Measurements from ENCODE around the gene CAMK2D.

GRCh38 chr4:113482325-113482724, 279.2 kb downstream of the CAMK2D start:
- TF ChIP-seq CTCF (IDR thresholded peaks at IDR 0.05) (no peak), POLR2A (IDR thresholded peaks at IDR 0.05) (no peak)
